GM12878 (cell line): ENCODE results near the gene FNDC4.

Experiments used
- BCL11A ChIP-seq: IDR thresholded peaks from 2 replicates; pipeline ENCODE4 v1.6.1; 2011; ENCODE audit warnings: low read depth, low read length
- CTCF ChIP-seq, 3 experiments: IDR thresholded peaks in 2 of 3; conservative IDR thresholded peaks in 1 of 3; 2 replicates each; pipeline ENCODE4 v1.5.1; 2011; ENCODE audit warnings: low read depth in 3 of 3, low read length in 3 of 3, mild to moderate bottlenecking in 3 of 3, control low read depth in 2 of 3, moderate library complexity in 2 of 3, inconsistent platforms in 1 of 3, mixed read lengths in 1 of 3; ENCODE audit not compliant: control insufficient read depth in 2 of 3, insufficient read depth in 1 of 3; ENCODE audit errors: extremely low read depth in 1 of 3
- EZH2 ChIP-seq: IDR thresholded peaks from 2 replicates; pipeline ENCODE4 v1.6.1; 2012; ENCODE audit warnings: low read depth, mild to moderate bottlenecking, control low read depth, inconsistent platforms, low read length, borderline replicate concordance; ENCODE audit not compliant: control insufficient read depth
- MTA3 ChIP-seq: IDR thresholded peaks from 2 replicates; pipeline ENCODE4 v1.6.1; 2012; ENCODE audit warnings: low read length, inconsistent platforms, borderline replicate concordance

GRCh38 chr2:27461118-27461517 is 33.9 kb downstream of the FNDC4 start:
- no peak for TF ChIP-seq BCL11A
- no peak for TF ChIP-seq CTCF (IDR thresholded peaks at IDR 0.05 in 2 of 3, conservative IDR thresholded peaks at IDR 0.05 in 1 of 3; ENCODE audit: control insufficient read depth in 2 of 3, extremely low read depth in 1 of 3, insufficient read depth in 1 of 3, low read depth in 3 of 3, low read length in 3 of 3)
- no peak for TF ChIP-seq EZH2
- no peak for TF ChIP-seq MTA3
